Stimulated activated CD4-positive, alpha-beta T cell treated with anti-CD3 and anti-CD28 coated beads, Interleukin-1b, Interleukin-23, amount 100 ng/mL, for 48 hours (primary cell): ENCODE results near the gene ZFAND3.

Experiments
- DNase-seq: peaks from one replicate; pipeline ENCODE4 v3.0.0-alpha.2; 2020

Gene ZFAND3

DNA sequence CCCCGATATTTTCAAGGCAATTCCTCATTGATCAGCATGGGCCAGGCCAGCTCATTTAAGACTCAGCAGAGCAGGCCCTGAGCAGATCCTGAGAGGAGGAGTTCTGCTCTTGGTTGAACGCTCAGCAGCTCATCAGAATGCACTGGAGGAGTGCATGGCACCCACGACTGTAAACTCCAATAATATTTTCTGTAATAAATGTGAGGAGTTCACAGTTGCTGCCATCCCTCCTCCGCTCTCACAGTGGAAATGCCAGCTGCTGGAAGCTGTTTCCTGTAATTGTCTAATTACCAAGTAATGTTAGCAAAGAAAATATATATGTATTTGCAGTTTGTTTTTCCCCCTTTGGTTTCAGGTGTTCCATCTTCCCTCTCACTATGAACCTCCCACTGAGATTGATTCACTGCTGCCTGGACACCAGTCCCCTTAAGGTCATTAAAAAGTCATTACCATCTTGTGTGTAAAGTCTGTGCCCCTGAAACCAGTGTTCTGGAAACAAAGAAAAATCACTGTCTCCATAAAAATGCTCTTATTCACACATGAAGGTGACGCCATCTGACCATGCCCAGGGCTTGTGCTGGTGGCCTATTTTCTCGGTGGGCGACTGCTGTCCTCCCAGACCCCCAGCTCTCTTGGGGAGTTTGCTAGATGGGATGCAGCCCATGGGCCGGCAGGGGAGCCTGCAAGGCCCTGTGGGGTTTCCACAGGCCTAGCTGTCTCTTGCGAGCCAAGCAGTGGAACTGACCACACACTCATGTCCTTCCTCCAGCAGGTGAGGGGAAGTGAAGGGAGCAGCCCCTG, 374.2 kb downstream of the ZFAND3 start:
- no peak for DNase-seq

DNA sequence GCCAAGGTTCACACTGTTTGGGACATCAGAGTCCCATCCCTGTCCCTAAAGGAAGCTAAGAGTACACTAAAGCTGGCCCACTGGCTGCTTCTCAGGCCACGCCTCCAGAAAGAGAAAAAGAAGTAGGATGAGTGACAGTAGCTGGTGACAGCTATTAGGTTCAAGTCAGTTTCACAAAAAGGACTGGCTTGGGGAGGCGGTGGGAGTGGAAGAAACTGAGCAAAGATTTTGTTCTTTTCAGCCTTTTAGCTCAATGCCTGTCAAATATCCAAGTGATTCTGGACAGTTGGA, 374.7 kb downstream of the ZFAND3 start:
- no peak for DNase-seq

DNA sequence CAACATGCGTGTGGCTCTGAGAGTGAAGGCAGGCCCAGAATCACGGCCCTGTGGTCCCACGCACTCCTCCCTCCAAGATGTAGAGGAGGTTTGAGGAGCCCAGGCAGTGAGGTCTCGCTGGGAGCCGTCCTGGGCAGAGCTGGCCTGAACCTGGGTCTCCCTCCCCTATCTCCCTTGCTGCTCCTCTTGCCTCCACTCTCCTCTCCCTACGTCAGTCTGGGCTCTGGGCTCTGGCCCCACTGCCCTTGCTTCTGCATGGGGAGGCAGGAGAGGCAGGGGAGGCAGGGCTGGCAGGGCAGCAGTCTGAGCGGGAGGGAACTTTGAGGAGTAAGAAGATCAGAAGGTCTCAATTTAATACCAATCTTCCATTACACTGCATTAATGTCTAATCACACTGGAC, 375.1 kb downstream of the ZFAND3 start:
- DNase-seq: no peak

DNA sequence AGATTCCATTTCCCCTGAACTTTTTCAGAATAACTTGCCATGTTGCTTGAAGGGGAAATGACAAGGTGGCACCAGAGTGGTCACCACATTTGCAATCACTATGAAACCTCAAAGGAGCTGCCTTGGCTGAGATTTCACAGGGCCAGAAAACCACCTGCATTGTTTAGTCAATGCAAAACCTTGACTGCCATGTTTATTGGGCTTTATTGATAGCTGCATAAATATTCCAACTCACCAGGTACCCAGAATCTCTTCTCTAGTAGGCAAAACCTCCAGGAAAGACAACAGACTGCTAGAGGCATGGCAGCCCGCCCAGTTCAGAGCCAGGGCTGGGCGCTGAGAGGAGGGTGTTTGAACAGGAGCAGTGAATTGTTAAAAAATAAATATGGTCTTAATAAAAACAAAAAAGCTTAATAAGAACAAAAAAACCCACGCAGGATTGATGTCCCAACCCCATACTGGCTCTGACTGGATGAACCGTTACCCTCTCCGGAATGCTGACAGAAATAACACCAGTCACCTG, 375.6 kb downstream of the ZFAND3 start:
- DNase-seq: no peak

DNA sequence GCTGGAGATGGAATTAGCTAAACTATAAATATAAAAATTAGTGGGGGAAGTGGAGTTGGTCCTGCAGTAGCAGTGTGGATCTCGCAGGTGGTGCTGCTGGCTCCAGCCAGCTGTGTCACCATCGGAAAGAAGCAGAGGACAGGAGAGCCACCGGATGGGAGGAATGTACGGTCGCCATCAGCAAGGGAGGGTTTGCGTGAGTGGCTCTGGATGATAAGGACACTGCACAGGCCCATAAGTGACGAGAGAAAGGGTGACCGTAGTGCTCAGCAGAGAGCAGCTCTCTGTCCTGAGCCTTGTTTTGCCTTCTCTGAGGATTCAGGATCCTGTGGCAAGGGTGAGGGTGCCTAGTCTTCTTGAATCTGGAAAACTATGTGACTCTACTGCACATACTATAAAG, 378.7 kb downstream of the ZFAND3 start:
- no peak for DNase-seq
